A549 (cell line): ENCODE results near the gene WDFY2. TPM values are rescaled to one million over a fixed set of nuclear protein-coding genes. Genes with fewer than 3 reads are reported as not detected.
"Not testable (repeated sequence)": the region's sequence is repeated elsewhere in the genome, so short reads cannot be mapped to it uniquely, and the experiment has no call there.

ENCODE experiments used
- ATAC-seq, 2 experiments: fragments of 200-7000 bp in 1 of 2; fragments of >200 bp in 1 of 2; cut with Nextera tagmentation in 1 of 2; cut with Tn5 transposase in 1 of 2; 3 replicates each; pipeline versions ENCODE4 v1.8.0 to v1.9.1; 2018 to 2020; ENCODE audit warnings: mild to moderate bottlenecking in 1 of 2, moderate library complexity in 1 of 2
- CTCF ChIA-PET: fragments of 300-600 bp; sonication (Branson Sonifier 250); formaldehyde crosslinking; extraction: SDS; loops from one replicate; lab custom pipeline; 2021; ENCODE audit warnings: antibody characterized with exemption, inconsistent platforms; lab: Yijun Ruan, JAX
- POLR2A ChIA-PET: fragments of 350-600 bp; formaldehyde crosslinking; extraction: SDS; loops from one replicate; lab custom pipeline; 2021; ENCODE audit warnings: antibody characterized with exemption, inconsistent platforms; lab: Yijun Ruan, JAX
- DNase-seq, 2 experiments: peaks; one replicate each; pipeline versions ENCODE4 v3.0.0 to v3.0.0-alpha.2; 2011 to 2016; ENCODE audit warnings: low read depth in 1 of 2, low spot score in 1 of 2
- FAIRE-seq: peaks from 2 replicates; lab custom pipeline; 2011; peaks lifted over from hg19 to GRCh38; lab: Jason Lieb, UNC
- H3K27ac ChIP-seq, 2 experiments: fragments of >200 bp; sonication (Bioruptor Twin); formaldehyde crosslinking; 3 replicates each; pipeline ENCODE4 v1.5.1; 2016 to 2017
- H3K4me1 ChIP-seq: fragments of >200 bp; sonication (Bioruptor Twin); formaldehyde crosslinking; 3 replicates; pipeline ENCODE4 v1.6.1; 2016
- H3K4me2 ChIP-seq: fragments of >200 bp; sonication (Bioruptor Twin); formaldehyde crosslinking; 3 replicates; pipeline ENCODE4 v1.6.1; 2016
- H3K4me3 ChIP-seq: fragments of >200 bp; sonication (Bioruptor Twin); formaldehyde crosslinking; 3 replicates; pipeline ENCODE4 v1.5.1; 2016
- H3K9me3 ChIP-seq: fragments of >200 bp; sonication (Bioruptor Twin); formaldehyde crosslinking; 3 replicates; pipeline ENCODE4 v1.6.1; 2016
- CBX2 ChIP-seq: fragments of 200-600 bp; sonication (generic); IDR thresholded peaks from 2 replicates; pipeline ENCODE4 v1.6.1; 2016; ENCODE audit warnings: low read depth, mild to moderate bottlenecking, borderline replicate concordance
- CBX8 ChIP-seq: fragments of 200-600 bp; sonication (generic); IDR thresholded peaks from 2 replicates; pipeline ENCODE4 v1.6.1; 2016
- CEBPB ChIP-seq, 2 experiments: fragments of >200 bp in 1 of 2; sonication (Bioruptor Twin) in 1 of 2; formaldehyde crosslinking in 1 of 2; IDR thresholded peaks; 2 replicates each; pipeline ENCODE4 v1.6.1; 2012 to 2016
- CHD2 ChIP-seq: fragments of 150-350 bp; IDR thresholded peaks from 2 replicates; pipeline ENCODE4 v1.6.1; 2014; ENCODE audit warnings: low read length; ENCODE audit not compliant: partially characterized antibody
- EHF ChIP-seq: fragments of 250-450 bp; sonication (Bioruptor Pico); IDR thresholded peaks from 2 replicates; pipeline ENCODE4 v1.5.0; 2020; ENCODE audit warnings: mild to moderate bottlenecking
- EP300 ChIP-seq, 2 experiments: fragments of >200 bp; sonication (Bioruptor Twin); formaldehyde crosslinking; IDR thresholded peaks; 2 replicates in 1 of 2; 3 replicates in 1 of 2; pipeline ENCODE4 v1.6.1; 2016 to 2017
- FOSL2 ChIP-seq, 2 experiments: fragments of 450-650 bp in 1 of 2; fragments of >200 bp in 1 of 2; sonication (Bioruptor Twin) in 1 of 2; formaldehyde crosslinking; IDR thresholded peaks; 2 replicates each; pipeline versions ENCODE4 v1.5.0 to v1.6.1; 2016 to 2020; ENCODE audit warnings: mild to moderate bottlenecking in 1 of 2, moderate library complexity in 1 of 2
- HDAC2 ChIP-seq: fragments of 200-600 bp; sonication (generic); IDR thresholded peaks from 2 replicates; pipeline ENCODE4 v1.6.1; 2016
- HOXB13 ChIP-seq: fragments of 250-450 bp; sonication (Bioruptor Pico); IDR thresholded peaks from 2 replicates; pipeline ENCODE4 v1.5.0; 2020; ENCODE audit warnings: low read depth, mild to moderate bottlenecking, moderate library complexity
- KDM1A ChIP-seq: fragments of 200-600 bp; sonication (generic); IDR thresholded peaks from 2 replicates; pipeline ENCODE4 v1.6.1; 2016; ENCODE audit warnings: low read depth, mild to moderate bottlenecking
- MAFK ChIP-seq: fragments of 450-650 bp; IDR thresholded peaks from 2 replicates; pipeline ENCODE4 v1.6.1; 2014; ENCODE audit not compliant: partially characterized antibody
- MAZ ChIP-seq: fragments of 150-350 bp; IDR thresholded peaks from 2 replicates; pipeline ENCODE4 v1.6.1; 2014; ENCODE audit warnings: antibody characterized with exemption, low read depth, low read length, borderline replicate concordance
- POLR2AphosphoS2 ChIP-seq: conservative IDR thresholded peaks from 2 replicates; pipeline ENCODE4 v1.6.1; 2012; ENCODE audit warnings: low read length, improper control_type of control experiment, inconsistent platforms
- RFX5 ChIP-seq: fragments of 450-650 bp; IDR thresholded peaks from 2 replicates; pipeline ENCODE4 v1.7.1; 2014; ENCODE audit warnings: antibody characterized with exemption, mild to moderate bottlenecking, moderate library complexity
- SMC3 ChIP-seq: fragments of >200 bp; sonication (Bioruptor Twin); formaldehyde crosslinking; IDR thresholded peaks from 3 replicates; pipeline ENCODE4 v1.6.1; 2018; ENCODE audit warnings: inconsistent platforms
- TFCP2L1 ChIP-seq: fragments of 250-450 bp; sonication (Bioruptor Pico); IDR thresholded peaks from 2 replicates; pipeline ENCODE4 v1.5.0; 2021; ENCODE audit warnings: mild to moderate bottlenecking
- ZFP36 ChIP-seq: fragments of 450-650 bp; IDR thresholded peaks from 2 replicates; pipeline ENCODE4 v1.6.1; 2014; ENCODE audit warnings: borderline replicate concordance; ENCODE audit not compliant: partially characterized antibody
- WGBS: methylation state at CpG from one replicate; pipeline ENCODE4 v1.1.6; 2017; ENCODE audit errors: missing lambda C conversion rate; 5-methylcytosine and 5-hydroxymethylcytosine counted together
- polyA plus RNA-seq, 4 experiments: library from polyadenylated mRNA; depleted of rRNA in 3 of 4; stranded (reverse); fragments of >200 nt; fragmentation: RNase III in 1 of 4; extraction: RNeasy Plus Mini Kit Qiagen cat#74134 plus additional on column Dnase treatment in 1 of 4; gene quantifications; 2 replicates in 3 of 4; 3 replicates in 1 of 4; pipeline ENCODE4 v1.2.3, GENCODE V29; 2011 to 2017
- TF ChIP-seq, protein P1 (sequence below): IDR thresholded peaks from 2 replicates; pipeline ENCODE4 v1.6.1; 2012
- TF ChIP-seq, protein P2 (sequence below): IDR thresholded peaks from 2 replicates; pipeline ENCODE4 v1.6.1; 2012; ENCODE audit warnings: low read depth, borderline replicate concordance
- TF ChIP-seq, protein P3 (sequence below): fragments of 450-650 bp; IDR thresholded peaks from 2 replicates; pipeline ENCODE4 v1.6.1; 2014; ENCODE audit warnings: antibody characterized with exemption
- TF ChIP-seq, protein P4 (sequence below): IDR thresholded peaks from 2 replicates; pipeline ENCODE4 v1.6.1; 2012
- TF ChIP-seq, protein P5 (sequence below): fragments of >200 bp; sonication (Bioruptor Twin); formaldehyde crosslinking; IDR thresholded peaks from 3 replicates; pipeline ENCODE4 v1.5.1; 2016
- TF ChIP-seq, protein P6 (sequence below): fragments of 250-450 bp; sonication (Bioruptor Pico); IDR thresholded peaks from 2 replicates; pipeline ENCODE4 v1.5.0; 2021; ENCODE audit warnings: mild to moderate bottlenecking, moderate library complexity, borderline replicate concordance
- TF ChIP-seq, protein P7 (sequence below): fragments of 200-600 bp; sonication (generic); IDR thresholded peaks from 2 replicates; pipeline ENCODE4 v1.6.1; 2016; ENCODE audit warnings: antibody characterized with exemption, mild to moderate bottlenecking, moderate library complexity

WDFY2 gene
- polyA plus RNA-seq, 2 of the 4 experiments (the other 2 are of a cell fraction) = 5.2 to 8.5 TPM

DNA sequence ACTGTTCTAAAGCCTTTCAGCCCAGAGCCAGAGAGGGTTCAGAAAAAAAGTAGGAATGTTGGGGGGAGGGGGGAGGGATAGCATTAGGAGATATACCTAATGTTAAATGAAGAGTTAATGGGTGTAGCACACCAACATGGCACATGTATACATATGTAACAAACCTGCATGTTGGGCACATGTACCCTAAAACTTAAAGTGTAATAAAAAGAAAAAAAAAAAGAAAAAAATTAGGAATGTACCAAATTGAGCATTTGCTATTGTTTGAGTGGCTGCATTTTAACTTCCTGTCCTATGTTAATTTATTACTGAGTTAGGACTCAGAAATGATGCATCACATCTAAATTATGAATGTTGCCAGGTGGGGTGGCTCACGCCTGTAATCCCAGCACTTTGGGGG lies 7.7 kb downstream of the WDFY2 start:
- 14% methylated on average over 1 of the region's 1 CpG for WGBS
- DNase-seq, H3K9me3 ChIP-seq, CTCF ChIA-PET, FAIRE-seq, ATAC-seq: not testable (repeated sequence)
- Histone ChIP-seq H3K4me3 (peak overlapping the region; percentile 21; the same call in 2 of the 3 replicates), H3K4me2 (peak overlapping the region; percentile 86), H3K4me1 (peaks cover 79% of the 10 kb centered on the region), H3K27ac (peak overlapping the region; percentile 79 to 92)
- POLR2A ChIA-PET = interaction anchor here (3.5 kb wide), 1 partner anchor 139 kb away, joined by 43 read pairs; the partner anchor contains the start of gene INTS6

DNA sequence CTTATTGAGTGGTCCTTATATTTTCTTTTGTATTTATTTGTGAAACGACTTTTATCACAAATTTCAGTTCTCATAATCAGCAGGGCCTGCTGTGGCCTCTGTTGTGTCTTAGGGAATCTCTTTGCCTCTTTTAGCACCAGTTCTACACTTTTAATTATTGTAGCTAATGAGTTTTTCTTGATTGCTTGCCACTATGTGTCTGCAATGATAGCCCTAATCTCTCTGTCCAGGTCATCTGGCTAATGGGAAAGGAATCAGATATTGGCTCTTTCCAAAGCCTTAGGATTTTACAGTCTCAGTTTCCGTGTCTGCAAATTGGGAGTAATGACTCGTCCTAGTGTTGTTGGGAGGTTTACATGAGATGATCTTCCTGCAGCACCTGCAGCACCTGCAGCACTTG lies 10.2 kb downstream of the WDFY2 start:
- no peak overlapping the region for H3K27ac ChIP-seq
- peaks cover 57% of the 10 kb centered on the region for H3K4me1 ChIP-seq
- TF ChIP-seq CEBPB (IDR thresholded peaks at IDR 0.05) (no peak), SMC3 (no peak), MAFK (no peak), EHF (CRISPR knock-in tag) (no peak), KDM1A (no peak), HDAC2 (no peak), FOSL2 (IDR thresholded peaks at IDR 0.05) (no peak), FOSL2 (CRISPR knock-in tag; IDR thresholded peaks at IDR 0.05) (no peak), CHD2 (no peak), CBX2 (no peak), HOXB13 (CRISPR knock-in tag) (no peak), CBX8 (no peak), TFCP2L1 (CRISPR knock-in tag) (no peak), ZFP36 (no peak), MAZ (no peak), RFX5 (no peak)
- TF ChIP-seq, protein P1, sequence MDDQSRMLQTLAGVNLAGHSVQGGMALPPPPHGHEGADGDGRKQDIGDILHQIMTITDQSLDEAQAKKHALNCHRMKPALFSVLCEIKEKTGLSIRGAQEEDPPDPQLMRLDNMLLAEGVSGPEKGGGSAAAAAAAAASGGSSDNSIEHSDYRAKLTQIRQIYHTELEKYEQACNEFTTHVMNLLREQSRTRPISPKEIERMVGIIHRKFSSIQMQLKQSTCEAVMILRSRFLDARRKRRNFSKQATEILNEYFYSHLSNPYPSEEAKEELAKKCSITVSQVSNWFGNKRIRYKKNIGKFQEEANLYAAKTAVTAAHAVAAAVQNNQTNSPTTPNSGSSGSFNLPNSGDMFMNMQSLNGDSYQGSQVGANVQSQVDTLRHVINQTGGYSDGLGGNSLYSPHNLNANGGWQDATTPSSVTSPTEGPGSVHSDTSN = no peak
- TF ChIP-seq, protein P2, sequence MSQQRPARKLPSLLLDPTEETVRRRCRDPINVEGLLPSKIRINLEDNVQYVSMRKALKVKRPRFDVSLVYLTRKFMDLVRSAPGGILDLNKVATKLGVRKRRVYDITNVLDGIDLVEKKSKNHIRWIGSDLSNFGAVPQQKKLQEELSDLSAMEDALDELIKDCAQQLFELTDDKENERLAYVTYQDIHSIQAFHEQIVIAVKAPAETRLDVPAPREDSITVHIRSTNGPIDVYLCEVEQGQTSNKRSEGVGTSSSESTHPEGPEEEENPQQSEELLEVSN = no peak
- TF ChIP-seq, protein P3, sequence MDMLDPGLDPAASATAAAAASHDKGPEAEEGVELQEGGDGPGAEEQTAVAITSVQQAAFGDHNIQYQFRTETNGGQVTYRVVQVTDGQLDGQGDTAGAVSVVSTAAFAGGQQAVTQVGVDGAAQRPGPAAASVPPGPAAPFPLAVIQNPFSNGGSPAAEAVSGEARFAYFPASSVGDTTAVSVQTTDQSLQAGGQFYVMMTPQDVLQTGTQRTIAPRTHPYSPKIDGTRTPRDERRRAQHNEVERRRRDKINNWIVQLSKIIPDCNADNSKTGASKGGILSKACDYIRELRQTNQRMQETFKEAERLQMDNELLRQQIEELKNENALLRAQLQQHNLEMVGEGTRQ = no peak
- TF ChIP-seq, protein P4, sequence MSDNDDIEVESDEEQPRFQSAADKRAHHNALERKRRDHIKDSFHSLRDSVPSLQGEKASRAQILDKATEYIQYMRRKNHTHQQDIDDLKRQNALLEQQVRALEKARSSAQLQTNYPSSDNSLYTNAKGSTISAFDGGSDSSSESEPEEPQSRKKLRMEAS = no peak
- TF ChIP-seq, protein P5, sequence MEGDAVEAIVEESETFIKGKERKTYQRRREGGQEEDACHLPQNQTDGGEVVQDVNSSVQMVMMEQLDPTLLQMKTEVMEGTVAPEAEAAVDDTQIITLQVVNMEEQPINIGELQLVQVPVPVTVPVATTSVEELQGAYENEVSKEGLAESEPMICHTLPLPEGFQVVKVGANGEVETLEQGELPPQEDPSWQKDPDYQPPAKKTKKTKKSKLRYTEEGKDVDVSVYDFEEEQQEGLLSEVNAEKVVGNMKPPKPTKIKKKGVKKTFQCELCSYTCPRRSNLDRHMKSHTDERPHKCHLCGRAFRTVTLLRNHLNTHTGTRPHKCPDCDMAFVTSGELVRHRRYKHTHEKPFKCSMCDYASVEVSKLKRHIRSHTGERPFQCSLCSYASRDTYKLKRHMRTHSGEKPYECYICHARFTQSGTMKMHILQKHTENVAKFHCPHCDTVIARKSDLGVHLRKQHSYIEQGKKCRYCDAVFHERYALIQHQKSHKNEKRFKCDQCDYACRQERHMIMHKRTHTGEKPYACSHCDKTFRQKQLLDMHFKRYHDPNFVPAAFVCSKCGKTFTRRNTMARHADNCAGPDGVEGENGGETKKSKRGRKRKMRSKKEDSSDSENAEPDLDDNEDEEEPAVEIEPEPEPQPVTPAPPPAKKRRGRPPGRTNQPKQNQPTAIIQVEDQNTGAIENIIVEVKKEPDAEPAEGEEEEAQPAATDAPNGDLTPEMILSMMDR = no peak

DNA sequence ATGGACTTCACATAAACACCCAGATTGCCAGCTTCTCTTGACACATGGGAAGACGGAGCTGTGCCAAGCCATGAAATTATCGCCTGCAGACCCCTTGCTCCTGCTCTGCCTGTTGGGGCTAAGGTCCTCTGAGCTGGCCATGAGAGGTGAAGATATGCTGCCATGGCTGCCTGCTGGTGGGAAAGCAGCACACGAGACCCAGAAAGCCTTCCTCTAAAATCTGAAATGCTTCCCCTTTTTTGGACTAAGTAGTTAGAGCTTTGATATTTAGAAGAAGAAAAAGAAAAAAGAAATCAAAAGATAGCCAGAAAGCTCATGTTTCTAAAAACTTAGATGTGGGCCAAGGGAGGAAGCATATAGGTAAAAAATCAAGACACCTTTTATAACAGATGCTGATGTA lies 11.2 kb downstream of the WDFY2 start:
- FAIRE-seq (no peak), DNase-seq (no peak), ATAC-seq (no peak)
- no peak overlapping the region for H3K4me2 ChIP-seq
- ChIA-PET CTCF (interaction anchor here (0.6 kb wide), 1 partner anchor 18 kb away, joined by 4 read pairs; no protein-coding TSS in a partner anchor), POLR2A (interaction anchor here (1.2 kb wide), 1 partner anchor 142 kb away, joined by 3 read pairs; no protein-coding TSS in a partner anchor)
- H3K4me1 ChIP-seq = peaks cover 51% of the 10 kb centered on the region
- H3K9me3 ChIP-seq = no peaks in the 10 kb centered on the region
- H3K4me3 ChIP-seq = no peak overlapping the region
- H3K27ac ChIP-seq = peak overlapping the region in 1 of 2 experiments; percentile 5; a peak in 1 of 6 replicates
- 77% methylated on average over 3 of the region's 3 CpGs for WGBS
- TF ChIP-seq, protein P6, sequence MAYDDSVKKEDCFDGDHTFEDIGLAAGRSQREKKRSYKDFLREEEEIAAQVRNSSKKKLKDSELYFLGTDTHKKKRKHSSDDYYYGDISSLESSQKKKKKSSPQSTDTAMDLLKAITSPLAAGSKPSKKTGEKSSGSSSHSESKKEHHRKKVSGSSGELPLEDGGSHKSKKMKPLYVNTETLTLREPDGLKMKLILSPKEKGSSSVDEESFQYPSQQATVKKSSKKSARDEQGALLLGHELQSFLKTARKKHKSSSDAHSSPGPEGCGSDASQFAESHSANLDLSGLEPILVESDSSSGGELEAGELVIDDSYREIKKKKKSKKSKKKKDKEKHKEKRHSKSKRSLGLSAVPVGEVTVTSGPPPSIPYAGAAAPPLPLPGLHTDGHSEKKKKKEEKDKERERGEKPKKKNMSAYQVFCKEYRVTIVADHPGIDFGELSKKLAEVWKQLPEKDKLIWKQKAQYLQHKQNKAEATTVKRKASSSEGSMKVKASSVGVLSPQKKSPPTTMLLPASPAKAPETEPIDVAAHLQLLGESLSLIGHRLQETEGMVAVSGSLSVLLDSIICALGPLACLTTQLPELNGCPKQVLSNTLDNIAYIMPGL (CRISPR knock-in tag) = no peak
- no peak for TF ChIP-seq POLR2AphosphoS2
- TF ChIP-seq CBX2 = no peak
- TF ChIP-seq, protein P7, sequence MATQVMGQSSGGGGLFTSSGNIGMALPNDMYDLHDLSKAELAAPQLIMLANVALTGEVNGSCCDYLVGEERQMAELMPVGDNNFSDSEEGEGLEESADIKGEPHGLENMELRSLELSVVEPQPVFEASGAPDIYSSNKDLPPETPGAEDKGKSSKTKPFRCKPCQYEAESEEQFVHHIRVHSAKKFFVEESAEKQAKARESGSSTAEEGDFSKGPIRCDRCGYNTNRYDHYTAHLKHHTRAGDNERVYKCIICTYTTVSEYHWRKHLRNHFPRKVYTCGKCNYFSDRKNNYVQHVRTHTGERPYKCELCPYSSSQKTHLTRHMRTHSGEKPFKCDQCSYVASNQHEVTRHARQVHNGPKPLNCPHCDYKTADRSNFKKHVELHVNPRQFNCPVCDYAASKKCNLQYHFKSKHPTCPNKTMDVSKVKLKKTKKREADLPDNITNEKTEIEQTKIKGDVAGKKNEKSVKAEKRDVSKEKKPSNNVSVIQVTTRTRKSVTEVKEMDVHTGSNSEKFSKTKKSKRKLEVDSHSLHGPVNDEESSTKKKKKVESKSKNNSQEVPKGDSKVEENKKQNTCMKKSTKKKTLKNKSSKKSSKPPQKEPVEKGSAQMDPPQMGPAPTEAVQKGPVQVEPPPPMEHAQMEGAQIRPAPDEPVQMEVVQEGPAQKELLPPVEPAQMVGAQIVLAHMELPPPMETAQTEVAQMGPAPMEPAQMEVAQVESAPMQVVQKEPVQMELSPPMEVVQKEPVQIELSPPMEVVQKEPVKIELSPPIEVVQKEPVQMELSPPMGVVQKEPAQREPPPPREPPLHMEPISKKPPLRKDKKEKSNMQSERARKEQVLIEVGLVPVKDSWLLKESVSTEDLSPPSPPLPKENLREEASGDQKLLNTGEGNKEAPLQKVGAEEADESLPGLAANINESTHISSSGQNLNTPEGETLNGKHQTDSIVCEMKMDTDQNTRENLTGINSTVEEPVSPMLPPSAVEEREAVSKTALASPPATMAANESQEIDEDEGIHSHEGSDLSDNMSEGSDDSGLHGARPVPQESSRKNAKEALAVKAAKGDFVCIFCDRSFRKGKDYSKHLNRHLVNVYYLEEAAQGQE = no peak
- TF ChIP-seq EP300 (IDR thresholded peaks at IDR 0.05) = no peak

More for the DNA sequence above, 10.2 kb downstream of the WDFY2 start:
- no peak overlapping the region for H3K4me3 ChIP-seq
- ATAC-seq (no peak), DNase-seq (no peak), FAIRE-seq (no peak)
- WGBS = 75% methylated on average over 3 of the region's 3 CpGs
- H3K9me3 ChIP-seq = no peaks in the 10 kb centered on the region
- ChIA-PET CTCF (no interaction called here), POLR2A (no interaction called here)
- H3K4me2 ChIP-seq = no peak overlapping the region
